GM12878 (cell line): ENCODE results near the gene NEGR1. TPM values are rescaled to one million over a fixed set of nuclear protein-coding genes. Genes with fewer than 3 reads are reported as not detected.

Experiments
- ATAC-seq: fragments of 200-7000 bp; cut with Tn5 transposase; 3 replicates; pipeline ENCODE4 v1.9.1; 2020; ENCODE audit warnings: mild to moderate bottlenecking, moderate library complexity
- BruUV-seq: library from RNA; stranded (reverse); fragments of 400-500 nt; replicated peaks from 2 replicates; lab custom pipeline; 2021; lab: Mats Ljungman, UMichigan
- CTCF ChIA-PET: fragments of 300-600 bp; sonication (Branson Sonifier 250); formaldehyde crosslinking; extraction: SDS; loops from one replicate; lab custom pipeline; 2021; ENCODE audit warnings: inconsistent platforms; lab: Yijun Ruan, JAX
- POLR2A ChIA-PET: fragments of 350-600 bp; formaldehyde crosslinking; extraction: SDS; loops from one replicate; lab custom pipeline; 2021; ENCODE audit warnings: inconsistent platforms; lab: Charles Lee
- RAD21 ChIA-PET: fragments of 300-600 bp; sonication (Branson Sonifier 250); formaldehyde crosslinking; loops from one replicate; lab custom pipeline; 2023; ENCODE audit warnings: antibody characterized with exemption; ENCODE audit not compliant: unreplicated experiment; lab: Charles Lee
- SMC1A ChIA-PET: fragments of 300-600 bp; sonication (Branson Sonifier 250); formaldehyde crosslinking; loops from one replicate; lab custom pipeline; 2023; ENCODE audit not compliant: unreplicated experiment, uncharacterized antibody; lab: Charles Lee
- DNase-seq: peaks from one replicate; pipeline ENCODE4 v3.0.0-alpha.2; 2011; ENCODE audit warnings: low read depth, low spot score
- FAIRE-seq: peaks from 3 replicates; lab custom pipeline; 2011; peaks lifted over from hg19 to GRCh38; lab: Jason Lieb, UNC
- H2AFZ ChIP-seq: 2 replicates; pipeline ENCODE4 v1.6.0; 2011; ENCODE audit warnings: low read depth, low read length, control low read depth; ENCODE audit not compliant: control insufficient read depth
- H3K27ac ChIP-seq: 2 replicates; pipeline ENCODE4 v1.5.1; 2011; ENCODE audit warnings: control low read depth; ENCODE audit not compliant: control insufficient read depth, insufficient read depth
- H3K27me3 ChIP-seq, 2 experiments: replicated peaks in 1 of 2; 2 replicates each; pipeline versions ENCODE4 v1.6.0 to v1.6.1; 2011; ENCODE audit warnings: low read length in 1 of 2; ENCODE audit not compliant: control insufficient read depth in 2 of 2, insufficient read depth in 2 of 2
- H3K36me3 ChIP-seq, 2 experiments: 2 replicates each; pipeline ENCODE4 v1.5.1; 2011; ENCODE audit warnings: low read length in 1 of 2; ENCODE audit not compliant: control insufficient read depth in 2 of 2, insufficient read depth in 2 of 2
- H3K4me1 ChIP-seq: 2 replicates; pipeline ENCODE4 v1.6.1; 2011; ENCODE audit warnings: mild to moderate bottlenecking, low read length, moderate library complexity, mixed read lengths; ENCODE audit not compliant: control insufficient read depth, insufficient read depth
- H3K4me2 ChIP-seq: 2 replicates; pipeline ENCODE4 v1.6.0; 2011; ENCODE audit warnings: control low read depth; ENCODE audit not compliant: control insufficient read depth, insufficient read depth
- H3K4me3 ChIP-seq: fragments of 200-600 bp; sonication (generic); 2 replicates; pipeline ENCODE4 v1.5.1; 2016
- H3K79me2 ChIP-seq: 2 replicates; pipeline ENCODE4 v1.6.0; 2011; ENCODE audit warnings: low read length; ENCODE audit not compliant: control insufficient read depth, insufficient read depth
- H3K9ac ChIP-seq: 2 replicates; pipeline ENCODE4 v1.8.0; 2011; ENCODE audit warnings: low read length, control low read depth, mixed read lengths; ENCODE audit not compliant: control insufficient read depth, insufficient read depth
- H3K9me3 ChIP-seq: replicated peaks from 3 replicates; pipeline ENCODE4 v1.5.1; 2011; ENCODE audit warnings: mild to moderate bottlenecking, low read length; ENCODE audit not compliant: control insufficient read depth, insufficient read depth
- H4K20me1 ChIP-seq: 2 replicates; pipeline ENCODE4 v1.6.0; 2011; ENCODE audit not compliant: control insufficient read depth, insufficient read depth
- FOXM1 ChIP-seq: IDR thresholded peaks from 2 replicates; pipeline ENCODE4 v1.6.1; 2012; ENCODE audit warnings: low read depth, mild to moderate bottlenecking, inconsistent platforms, low read length, moderate library complexity
- IKZF2 ChIP-seq, 2 experiments: fragments of 450-650 bp; IDR thresholded peaks; 2 replicates each; pipeline ENCODE4 v1.6.1; 2017; ENCODE audit warnings: mild to moderate bottlenecking in 2 of 2, moderate library complexity in 2 of 2
- NFXL1 ChIP-seq: fragments of 450-650 bp; IDR thresholded peaks from 2 replicates; pipeline ENCODE4 v1.6.1; 2017; ENCODE audit warnings: antibody characterized with exemption, mild to moderate bottlenecking, borderline replicate concordance
- RELA ChIP-seq: fragments of 450-650 bp; IDR thresholded peaks from 2 replicates; pipeline ENCODE4 v1.8.0; 2014; ENCODE audit warnings: borderline replicate concordance; ENCODE audit not compliant: partially characterized antibody
- SMC3 ChIP-seq: IDR thresholded peaks from 2 replicates; pipeline ENCODE4 v1.6.1; 2011; ENCODE audit warnings: low read length, improper control_type of control experiment, borderline replicate concordance
- SREBF2 ChIP-seq: IDR thresholded peaks from 2 replicates; pipeline ENCODE4 v1.6.1; 2012; ENCODE audit warnings: mild to moderate bottlenecking, low read length
- in situ Hi-C: fragments of 300-500 bp; cut with MboI; formaldehyde crosslinking; loops from 9 replicates; pipeline ENCODE4 v1.14.3; 2018; ENCODE audit warnings: mixed read lengths
- intact Hi-C: fragments of 100-400 bp; cut with micrococcal nuclease; formaldehyde crosslinking; loops from one replicate; pipeline ENCODE4 v1.14.2; 2022; ENCODE audit not compliant: unreplicated experiment
- polyA plus RNA-seq, 11 experiments: library from polyadenylated mRNA; depleted of rRNA in 4 of 11; unstranded in 6 of 11; stranded (reverse) in 5 of 11; fragments of >200 nt; fragmentation: Nextera tagmentation in 4 of 11; fragmentation: Illumina TruSeq in 1 of 11; extraction: Ambion mirVana in 4 of 11; extraction: Trizol in 1 of 11; gene quantifications; 1 replicate in 1 of 11; 2 replicates in 10 of 11; pipeline versions ENCODE4 v1.2.1 to v1.2.3, GENCODE V29; 2011 to 2016; ENCODE audit warnings: inconsistent platforms in 2 of 11, missing spikeins in 2 of 11, low read depth in 1 of 11
- total RNA-seq, 4 experiments: library from RNA; depleted of rRNA in 3 of 4; stranded (reverse); fragments of >200 nt in 3 of 4; fragmentation: Illumina TruSeq in 1 of 4; extraction: Trizol in 1 of 4; gene quantifications; 2 replicates each; pipeline versions ENCODE4 v1.2.1 to v1.2.3, GENCODE V29; 2013 to 2021
- TF ChIP-seq, protein P1 (sequence below): fragments of 450-650 bp; IDR thresholded peaks from 2 replicates; pipeline ENCODE4 v1.6.1; 2016; ENCODE audit warnings: mild to moderate bottlenecking, moderate library complexity, borderline replicate concordance
- TF ChIP-seq, protein P2 (sequence below): IDR thresholded peaks from 2 replicates; pipeline ENCODE4 v1.6.1; 2012; ENCODE audit warnings: improper control_type of control experiment, low read depth, low read length; ENCODE audit not compliant: insufficient replicate concordance
- TF ChIP-seq, protein P3 (sequence below): fragments of 450-650 bp; IDR thresholded peaks from 2 replicates; pipeline ENCODE4 v1.6.1; 2017; ENCODE audit warnings: antibody characterized with exemption, mild to moderate bottlenecking, moderate library complexity

The NEGR1 gene
- total and polyA plus RNA-seq, 10 of the 15 experiments (the other 5 are each of a cell fraction or from before 2014, with no cell fraction given) = under 0.01 to 0.03 (median 0.01) TPM; not detected in 7

DNA sequence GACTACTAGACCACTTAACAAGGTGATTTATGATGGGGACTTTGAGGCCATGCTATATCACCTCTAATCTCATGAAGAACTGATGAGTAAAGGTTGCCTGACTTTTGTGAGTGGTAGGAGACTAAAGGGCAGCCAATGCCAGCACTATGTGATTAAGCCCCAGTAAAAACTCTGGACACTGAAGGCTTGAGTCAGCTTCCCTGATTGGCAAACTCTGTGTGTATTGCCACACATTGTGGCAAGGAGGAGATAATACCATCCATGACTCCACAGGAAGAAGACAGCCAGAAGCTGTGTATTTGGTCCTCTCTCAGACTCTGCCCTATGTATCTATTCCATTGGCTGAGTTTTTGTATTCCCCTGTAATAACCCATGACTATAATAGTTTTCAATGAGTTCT lies 788.2 kb downstream of the NEGR1 start:
- no peaks in the 10 kb centered on the region for H3K9me3 ChIP-seq
- H3K4me1 ChIP-seq = no peaks in the 10 kb centered on the region
- no peak for DNase-seq
- no peak overlapping the region for H2AFZ ChIP-seq
- no peak overlapping the region for H3K27ac ChIP-seq
- BruUV-seq = no TSS peak
- ATAC-seq = no peak
- RAD21 ChIA-PET = no interaction called here
- no peaks in the 10 kb centered on the region for H4K20me1 ChIP-seq
- H3K36me3 ChIP-seq = no peaks in the 10 kb centered on the region
- FAIRE-seq = no peak
- no peak overlapping the region for H3K4me2 ChIP-seq
- intact Hi-C loops = no loop called here
- H3K79me2 ChIP-seq = no peaks in the 10 kb centered on the region
- H3K4me3 ChIP-seq = no peak overlapping the region
- H3K9ac ChIP-seq = no peak overlapping the region
- SMC1A ChIA-PET = no interaction called here
- no peaks in the 10 kb centered on the region for H3K27me3 ChIP-seq
- in situ Hi-C loops = no loop called here
- POLR2A ChIA-PET = no interaction called here
- CTCF ChIA-PET = no interaction called here
- TF ChIP-seq RELA (no peak), FOXM1 (no peak), IKZF2 (IDR thresholded peaks at IDR 0.05) (no peak), NFXL1 (no peak), SREBF2 (no peak), SMC3 (no peak)
- TF ChIP-seq, protein P1, sequence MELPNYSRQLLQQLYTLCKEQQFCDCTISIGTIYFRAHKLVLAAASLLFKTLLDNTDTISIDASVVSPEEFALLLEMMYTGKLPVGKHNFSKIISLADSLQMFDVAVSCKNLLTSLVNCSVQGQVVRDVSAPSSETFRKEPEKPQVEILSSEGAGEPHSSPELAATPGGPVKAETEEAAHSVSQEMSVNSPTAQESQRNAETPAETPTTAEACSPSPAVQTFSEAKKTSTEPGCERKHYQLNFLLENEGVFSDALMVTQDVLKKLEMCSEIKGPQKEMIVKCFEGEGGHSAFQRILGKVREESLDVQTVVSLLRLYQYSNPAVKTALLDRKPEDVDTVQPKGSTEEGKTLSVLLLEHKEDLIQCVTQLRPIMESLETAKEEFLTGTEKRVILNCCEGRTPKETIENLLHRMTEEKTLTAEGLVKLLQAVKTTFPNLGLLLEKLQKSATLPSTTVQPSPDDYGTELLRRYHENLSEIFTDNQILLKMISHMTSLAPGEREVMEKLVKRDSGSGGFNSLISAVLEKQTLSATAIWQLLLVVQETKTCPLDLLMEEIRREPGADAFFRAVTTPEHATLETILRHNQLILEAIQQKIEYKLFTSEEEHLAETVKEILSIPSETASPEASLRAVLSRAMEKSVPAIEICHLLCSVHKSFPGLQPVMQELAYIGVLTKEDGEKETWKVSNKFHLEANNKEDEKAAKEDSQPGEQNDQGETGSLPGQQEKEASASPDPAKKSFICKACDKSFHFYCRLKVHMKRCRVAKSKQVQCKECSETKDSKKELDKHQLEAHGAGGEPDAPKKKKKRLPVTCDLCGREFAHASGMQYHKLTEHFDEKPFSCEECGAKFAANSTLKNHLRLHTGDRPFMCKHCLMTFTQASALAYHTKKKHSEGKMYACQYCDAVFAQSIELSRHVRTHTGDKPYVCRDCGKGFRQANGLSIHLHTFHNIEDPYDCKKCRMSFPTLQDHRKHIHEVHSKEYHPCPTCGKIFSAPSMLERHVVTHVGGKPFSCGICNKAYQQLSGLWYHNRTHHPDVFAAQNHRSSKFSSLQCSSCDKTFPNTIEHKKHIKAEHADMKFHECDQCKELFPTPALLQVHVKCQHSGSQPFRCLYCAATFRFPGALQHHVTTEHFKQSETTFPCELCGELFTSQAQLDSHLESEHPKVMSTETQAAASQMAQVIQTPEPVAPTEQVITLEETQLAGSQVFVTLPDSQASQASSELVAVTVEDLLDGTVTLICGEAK = no peak
- TF ChIP-seq, protein P2, sequence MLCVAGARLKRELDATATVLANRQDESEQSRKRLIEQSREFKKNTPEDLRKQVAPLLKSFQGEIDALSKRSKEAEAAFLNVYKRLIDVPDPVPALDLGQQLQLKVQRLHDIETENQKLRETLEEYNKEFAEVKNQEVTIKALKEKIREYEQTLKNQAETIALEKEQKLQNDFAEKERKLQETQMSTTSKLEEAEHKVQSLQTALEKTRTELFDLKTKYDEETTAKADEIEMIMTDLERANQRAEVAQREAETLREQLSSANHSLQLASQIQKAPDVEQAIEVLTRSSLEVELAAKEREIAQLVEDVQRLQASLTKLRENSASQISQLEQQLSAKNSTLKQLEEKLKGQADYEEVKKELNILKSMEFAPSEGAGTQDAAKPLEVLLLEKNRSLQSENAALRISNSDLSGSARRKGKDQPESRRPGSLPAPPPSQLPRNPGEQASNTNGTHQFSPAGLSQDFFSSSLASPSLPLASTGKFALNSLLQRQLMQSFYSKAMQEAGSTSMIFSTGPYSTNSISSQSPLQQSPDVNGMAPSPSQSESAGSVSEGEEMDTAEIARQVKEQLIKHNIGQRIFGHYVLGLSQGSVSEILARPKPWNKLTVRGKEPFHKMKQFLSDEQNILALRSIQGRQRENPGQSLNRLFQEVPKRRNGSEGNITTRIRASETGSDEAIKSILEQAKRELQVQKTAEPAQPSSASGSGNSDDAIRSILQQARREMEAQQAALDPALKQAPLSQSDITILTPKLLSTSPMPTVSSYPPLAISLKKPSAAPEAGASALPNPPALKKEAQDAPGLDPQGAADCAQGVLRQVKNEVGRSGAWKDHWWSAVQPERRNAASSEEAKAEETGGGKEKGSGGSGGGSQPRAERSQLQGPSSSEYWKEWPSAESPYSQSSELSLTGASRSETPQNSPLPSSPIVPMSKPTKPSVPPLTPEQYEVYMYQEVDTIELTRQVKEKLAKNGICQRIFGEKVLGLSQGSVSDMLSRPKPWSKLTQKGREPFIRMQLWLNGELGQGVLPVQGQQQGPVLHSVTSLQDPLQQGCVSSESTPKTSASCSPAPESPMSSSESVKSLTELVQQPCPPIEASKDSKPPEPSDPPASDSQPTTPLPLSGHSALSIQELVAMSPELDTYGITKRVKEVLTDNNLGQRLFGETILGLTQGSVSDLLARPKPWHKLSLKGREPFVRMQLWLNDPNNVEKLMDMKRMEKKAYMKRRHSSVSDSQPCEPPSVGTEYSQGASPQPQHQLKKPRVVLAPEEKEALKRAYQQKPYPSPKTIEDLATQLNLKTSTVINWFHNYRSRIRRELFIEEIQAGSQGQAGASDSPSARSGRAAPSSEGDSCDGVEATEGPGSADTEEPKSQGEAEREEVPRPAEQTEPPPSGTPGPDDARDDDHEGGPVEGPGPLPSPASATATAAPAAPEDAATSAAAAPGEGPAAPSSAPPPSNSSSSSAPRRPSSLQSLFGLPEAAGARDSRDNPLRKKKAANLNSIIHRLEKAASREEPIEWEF = no peak
- TF ChIP-seq, protein P3, sequence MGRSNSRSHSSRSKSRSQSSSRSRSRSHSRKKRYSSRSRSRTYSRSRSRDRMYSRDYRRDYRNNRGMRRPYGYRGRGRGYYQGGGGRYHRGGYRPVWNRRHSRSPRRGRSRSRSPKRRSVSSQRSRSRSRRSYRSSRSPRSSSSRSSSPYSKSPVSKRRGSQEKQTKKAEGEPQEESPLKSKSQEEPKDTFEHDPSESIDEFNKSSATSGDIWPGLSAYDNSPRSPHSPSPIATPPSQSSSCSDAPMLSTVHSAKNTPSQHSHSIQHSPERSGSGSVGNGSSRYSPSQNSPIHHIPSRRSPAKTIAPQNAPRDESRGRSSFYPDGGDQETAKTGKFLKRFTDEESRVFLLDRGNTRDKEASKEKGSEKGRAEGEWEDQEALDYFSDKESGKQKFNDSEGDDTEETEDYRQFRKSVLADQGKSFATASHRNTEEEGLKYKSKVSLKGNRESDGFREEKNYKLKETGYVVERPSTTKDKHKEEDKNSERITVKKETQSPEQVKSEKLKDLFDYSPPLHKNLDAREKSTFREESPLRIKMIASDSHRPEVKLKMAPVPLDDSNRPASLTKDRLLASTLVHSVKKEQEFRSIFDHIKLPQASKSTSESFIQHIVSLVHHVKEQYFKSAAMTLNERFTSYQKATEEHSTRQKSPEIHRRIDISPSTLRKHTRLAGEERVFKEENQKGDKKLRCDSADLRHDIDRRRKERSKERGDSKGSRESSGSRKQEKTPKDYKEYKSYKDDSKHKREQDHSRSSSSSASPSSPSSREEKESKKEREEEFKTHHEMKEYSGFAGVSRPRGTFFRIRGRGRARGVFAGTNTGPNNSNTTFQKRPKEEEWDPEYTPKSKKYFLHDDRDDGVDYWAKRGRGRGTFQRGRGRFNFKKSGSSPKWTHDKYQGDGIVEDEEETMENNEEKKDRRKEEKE = no peak
